SJCRH30 (cell line): ENCODE data around the gene SFXN2. TPM values are rescaled to one million over a fixed set of nuclear protein-coding genes. Genes with fewer than 3 reads are reported as not detected.
"Not testable (repeated sequence)": the region's sequence is repeated elsewhere in the genome, so short reads cannot be mapped to it uniquely, and the experiment has no call there.

ENCODE experiments used
- DNase-seq, 2 experiments: peaks; one replicate each; pipeline ENCODE4 v3.0.0-alpha.2; 2015 to 2020
- H3K27ac ChIP-seq: fragments of 250-450 bp; sonication (Bioruptor Pico); 2 replicates; pipeline ENCODE4 v1.5.1; 2020; ENCODE audit warnings: mild to moderate bottlenecking, moderate library complexity
- H3K27me3 ChIP-seq: fragments of 250-450 bp; sonication (Bioruptor Pico); 2 replicates; pipeline ENCODE4 v1.5.1; 2020; ENCODE audit warnings: mild to moderate bottlenecking, moderate library complexity
- H3K36me3 ChIP-seq: fragments of 250-450 bp; sonication (Bioruptor Pico); 2 replicates; pipeline ENCODE4 v1.5.1; 2020; ENCODE audit warnings: mild to moderate bottlenecking, moderate library complexity
- H3K4me1 ChIP-seq: fragments of 250-450 bp; sonication (Bioruptor Pico); 2 replicates; pipeline ENCODE4 v1.5.1; 2020; ENCODE audit warnings: mild to moderate bottlenecking, moderate library complexity
- H3K4me3 ChIP-seq: fragments of 250-450 bp; sonication (Bioruptor Pico); 2 replicates; pipeline ENCODE4 v1.5.1; 2020; ENCODE audit warnings: mild to moderate bottlenecking, moderate library complexity
- H3K9me3 ChIP-seq: fragments of 250-450 bp; sonication (Bioruptor Pico); replicated peaks from 2 replicates; pipeline ENCODE4 v1.5.1; 2020; ENCODE audit warnings: mild to moderate bottlenecking, moderate library complexity
- total RNA-seq: library from RNA; depleted of rRNA; stranded (reverse); fragments of >200 nt; shearing (Covaris generic); gene quantifications from 2 replicates; pipeline ENCODE4 v1.2.3, GENCODE V29; 2014

Gene SFXN2
- total RNA-seq, 1 experiment from 2014 or later = 14.4 TPM

GRCh38 chr10:102675666-102676533, 38.5 kb upstream of the SFXN2 start:
- H3K9me3 ChIP-seq = no peaks in the 10 kb centered on the region
- peak overlapping the region; percentile 28; the same call in 1 of the 2 replicates for H3K4me3 ChIP-seq
- H3K4me1 ChIP-seq = peaks cover 58% of the 10 kb centered on the region
- no peaks in the 10 kb centered on the region for H3K36me3 ChIP-seq
- DNase-seq = peak; percentile 66 to 70
- no peaks in the 10 kb centered on the region for H3K27me3 ChIP-seq
- H3K27ac ChIP-seq = peak overlapping the region; percentile 35; the same call in 1 of the 2 replicates

DNA sequence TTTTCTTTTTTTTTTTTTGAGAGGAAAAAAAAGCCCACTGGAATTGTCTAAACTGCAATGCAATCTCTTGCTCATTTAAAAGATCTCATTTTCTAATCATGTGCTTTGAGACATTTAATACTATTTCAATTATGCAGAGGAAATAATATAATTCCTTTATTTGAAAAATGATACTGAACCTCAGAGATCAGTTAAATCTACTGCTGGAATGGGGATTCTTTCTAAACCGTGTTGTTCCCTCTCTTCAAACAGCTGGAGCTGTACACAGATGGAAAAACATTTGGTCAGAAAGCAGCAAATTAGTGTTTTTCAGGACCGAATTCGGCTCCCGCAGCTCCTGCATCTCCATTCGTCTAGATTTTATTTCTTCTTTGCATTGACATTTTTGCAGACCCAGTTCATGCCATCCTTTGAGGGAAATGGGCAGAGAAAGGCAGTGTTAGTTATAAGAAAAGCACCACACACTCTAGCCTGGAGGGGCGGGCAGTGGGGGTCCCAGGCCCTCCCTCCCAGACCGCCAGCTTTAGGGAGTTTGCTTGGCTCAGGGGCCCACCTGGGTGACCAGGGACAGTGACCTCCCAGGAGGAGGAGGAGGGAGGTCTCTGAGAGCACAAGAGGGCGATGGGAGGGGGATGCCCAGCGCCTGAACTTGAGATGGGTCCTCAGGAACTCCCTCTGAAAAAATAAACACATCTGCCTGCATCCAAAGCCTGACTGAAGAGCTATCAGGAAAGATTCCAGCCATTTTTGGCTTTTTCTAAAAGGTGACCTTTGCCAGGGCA, 37.7 kb upstream of the SFXN2 start:
- Histone ChIP-seq H3K4me3 (peak overlapping the region; percentile 5; the same call in 1 of the 2 replicates), H3K4me1 (peaks cover 58% of the 10 kb centered on the region), H3K9me3 (no peaks in the 10 kb centered on the region), H3K36me3 (peaks cover 4% of the 10 kb centered on the region; the same call in 1 of the 2 replicates), H3K27me3 (no peaks in the 10 kb centered on the region), H3K27ac (peak overlapping the region; percentile 35)
- DNase-seq = no peak

DNA sequence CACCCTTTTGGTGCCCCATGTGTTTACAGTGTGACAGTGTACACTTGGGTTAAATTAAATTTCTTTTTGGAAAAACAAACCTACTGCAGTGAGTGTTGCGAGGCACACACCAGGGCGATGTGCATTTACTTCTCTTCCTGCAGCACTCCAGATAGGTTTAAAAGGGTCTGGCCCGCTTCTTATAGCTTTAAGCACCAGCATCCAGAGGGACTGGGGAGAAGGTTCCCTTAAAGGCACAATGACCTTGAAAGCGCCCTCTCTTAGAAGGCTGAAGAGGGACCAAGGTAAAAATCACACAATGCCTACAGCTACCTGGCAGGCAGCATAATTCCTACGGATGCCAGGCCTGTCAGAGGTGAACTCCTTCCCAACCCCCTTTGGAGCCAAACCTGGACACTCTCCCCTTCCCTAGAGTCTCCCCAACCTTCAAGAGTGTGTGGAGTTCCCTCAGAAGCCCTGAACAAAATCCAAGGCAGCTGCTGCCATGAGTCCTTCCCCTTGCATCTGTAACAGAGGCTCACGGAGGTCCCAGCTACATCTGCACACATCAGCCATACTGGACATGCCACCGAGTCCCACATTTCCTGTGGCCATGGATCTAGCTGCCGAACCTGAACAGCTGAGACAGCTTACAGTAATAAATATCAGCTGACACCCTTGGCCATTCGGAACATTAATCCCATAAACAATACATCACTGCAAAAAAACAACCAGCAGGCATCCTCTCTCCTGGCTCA, 36.9 kb upstream of the SFXN2 start:
- Histone ChIP-seq H3K4me1 (peaks cover 56% of the 10 kb centered on the region), H3K4me3 (no peak overlapping the region), H3K27me3 (no peaks in the 10 kb centered on the region), H3K27ac (peak overlapping the region; percentile 35), H3K9me3 (no peaks in the 10 kb centered on the region), H3K36me3 (peaks cover 8% of the 10 kb centered on the region; the same call in 1 of the 2 replicates)
- DNase-seq = peak in 1 of 2 experiments; percentile 55

DNA sequence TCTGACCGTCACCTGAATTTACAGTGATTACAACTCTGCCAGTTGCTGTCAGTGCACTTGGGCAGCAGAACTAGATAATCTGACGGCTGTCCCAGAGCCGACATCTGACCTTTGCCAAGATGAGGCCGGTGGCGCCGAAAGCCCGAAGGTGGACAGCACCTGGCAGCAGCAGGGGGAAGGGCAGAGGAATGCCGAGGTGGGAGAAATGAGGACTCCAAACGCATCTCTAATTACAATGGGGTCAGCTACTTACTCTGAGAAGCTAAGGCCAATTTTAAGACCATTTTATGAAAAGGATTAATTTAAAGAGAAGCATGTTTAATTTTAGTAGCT, 36.4 kb upstream of the SFXN2 start:
- Histone ChIP-seq H3K4me3 (no peak overlapping the region), H3K27me3 (no peaks in the 10 kb centered on the region), H3K27ac (peak overlapping the region; percentile 35; the same call in 1 of the 2 replicates), H3K4me1 (peaks cover 54% of the 10 kb centered on the region), H3K36me3 (peaks cover 11% of the 10 kb centered on the region; the same call in 1 of the 2 replicates), H3K9me3 (no peaks in the 10 kb centered on the region)
- no peak for DNase-seq

DNA sequence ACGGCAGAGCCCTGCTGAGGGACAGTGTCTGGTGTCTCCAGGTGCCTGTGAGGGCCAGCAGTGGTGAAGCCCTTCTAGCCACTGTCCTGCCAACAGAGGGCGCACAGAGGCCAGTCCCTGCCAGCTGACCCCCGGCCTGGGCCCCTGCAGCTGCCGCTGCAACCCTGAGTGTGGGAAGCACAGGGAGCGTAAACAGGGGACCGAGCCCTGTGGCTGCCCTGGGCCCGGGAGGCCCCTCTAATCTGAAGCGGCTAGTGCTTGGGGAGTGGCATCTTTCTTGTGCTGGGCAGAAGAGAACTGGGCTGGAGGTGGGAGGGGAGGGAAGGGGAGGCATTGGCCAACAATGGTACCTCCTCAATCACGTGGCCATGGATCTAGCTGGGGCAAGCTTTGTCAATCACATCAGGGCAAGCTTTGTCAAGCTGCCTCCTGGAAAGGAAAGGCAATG, 35.6 kb upstream of the SFXN2 start:
- peaks cover 11% of the 10 kb centered on the region; the same call in 1 of the 2 replicates for H3K36me3 ChIP-seq
- H3K9me3 ChIP-seq = no peaks in the 10 kb centered on the region
- peak overlapping the region; percentile 38 for H3K27ac ChIP-seq
- H3K27me3 ChIP-seq = no peaks in the 10 kb centered on the region
- H3K4me3 ChIP-seq = no peak overlapping the region
- DNase-seq = peak; percentile 96 to 97
- H3K4me1 ChIP-seq = peaks cover 47% of the 10 kb centered on the region

- H3K4me1 ChIP-seq = peaks cover 46% of the 10 kb centered on the region
- H3K36me3 ChIP-seq = peaks cover 11% of the 10 kb centered on the region; the same call in 1 of the 2 replicates
- DNase-seq = no peak
- no peak overlapping the region; the same call in 1 of the 2 replicates for H3K27ac ChIP-seq
- no peaks in the 10 kb centered on the region for H3K27me3 ChIP-seq
- H3K4me3 ChIP-seq = no peak overlapping the region
- no peaks in the 10 kb centered on the region for H3K9me3 ChIP-seq
These were observed 34.8 kb upstream of the SFXN2 start for GRCh38 chr10:102679596-102679995.

GRCh38 chr10:102681696-102682095, 32.7 kb upstream of the SFXN2 start:
- Histone ChIP-seq H3K9me3 (no peaks in the 10 kb centered on the region), H3K4me3 (no peak overlapping the region), H3K27me3 (no peaks in the 10 kb centered on the region), H3K4me1 (peaks cover 30% of the 10 kb centered on the region), H3K36me3 (peaks cover 18% of the 10 kb centered on the region; the same call in 1 of the 2 replicates), H3K27ac (no peak overlapping the region)
- no peak for DNase-seq

DNA sequence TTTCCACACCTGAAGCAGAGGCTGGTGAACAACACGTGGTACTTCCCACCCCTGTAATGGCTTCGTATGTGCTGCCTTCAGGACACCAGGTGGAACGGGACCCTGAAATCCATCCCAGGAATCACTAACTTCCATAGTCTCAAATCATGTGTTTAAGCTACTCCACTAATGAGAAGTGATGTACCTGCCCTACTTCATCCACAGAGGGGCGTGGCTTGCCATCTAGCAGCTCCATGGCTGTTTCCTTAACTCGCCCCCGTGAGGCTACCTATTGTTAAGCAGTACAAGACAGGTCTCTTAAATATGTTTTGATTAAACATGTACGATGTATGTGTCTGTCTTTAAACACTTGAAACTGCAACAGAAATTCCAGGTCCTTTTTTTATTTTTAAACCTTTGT, 32.0 kb upstream of the SFXN2 start:
- H3K27ac ChIP-seq = no peak overlapping the region
- H3K4me3 ChIP-seq = no peak overlapping the region
- DNase-seq = no peak
- H3K27me3 ChIP-seq = no peaks in the 10 kb centered on the region
- peaks cover 18% of the 10 kb centered on the region; the same call in 1 of the 2 replicates for H3K36me3 ChIP-seq
- no peaks in the 10 kb centered on the region for H3K9me3 ChIP-seq
- peaks cover 23% of the 10 kb centered on the region for H3K4me1 ChIP-seq

- peaks cover 18% of the 10 kb centered on the region; the same call in 1 of the 2 replicates for H3K36me3 ChIP-seq
- H3K27ac ChIP-seq = no peak overlapping the region
- peaks cover 17% of the 10 kb centered on the region for H3K4me1 ChIP-seq
- no peaks in the 10 kb centered on the region for H3K9me3 ChIP-seq
- DNase-seq = no peak
- no peaks in the 10 kb centered on the region for H3K27me3 ChIP-seq
- H3K4me3 ChIP-seq = no peak overlapping the region
These were observed 31.5 kb upstream of the SFXN2 start for GRCh38 chr10:102682981-102683380.

- H3K9me3 ChIP-seq = no peaks in the 10 kb centered on the region
- DNase-seq = no peak
- H3K36me3 ChIP-seq = peaks cover 18% of the 10 kb centered on the region
- H3K27ac ChIP-seq = no peak overlapping the region
- no peaks in the 10 kb centered on the region for H3K27me3 ChIP-seq
- H3K4me3 ChIP-seq = no peak overlapping the region
- H3K4me1 ChIP-seq = peaks cover 9% of the 10 kb centered on the region
These were observed 30.7 kb upstream of the SFXN2 start for GRCh38 chr10:102683736-102684135.

- no peak for DNase-seq
- H3K27me3 ChIP-seq = no peaks in the 10 kb centered on the region
- H3K4me1 ChIP-seq = no peaks in the 10 kb centered on the region
- no peaks in the 10 kb centered on the region for H3K9me3 ChIP-seq
- no peak overlapping the region for H3K4me3 ChIP-seq
- peaks cover 22% of the 10 kb centered on the region for H3K36me3 ChIP-seq
- H3K27ac ChIP-seq = no peak overlapping the region
These were observed 23.0 kb upstream of the SFXN2 start for GRCh38 chr10:102691285-102692066.

- not testable (repeated sequence) for H3K9me3 ChIP-seq, H3K27me3 ChIP-seq, H3K4me3 ChIP-seq, H3K4me1 ChIP-seq, DNase-seq, H3K27ac ChIP-seq
- peaks cover 44% of the 10 kb centered on the region for H3K36me3 ChIP-seq
These were observed 19.0 kb upstream of the SFXN2 start for GRCh38 chr10:102695401-102695800.

GRCh38 chr10:102696736-102697135, 17.7 kb upstream of the SFXN2 start:
- Histone ChIP-seq H3K9me3 (no peaks in the 10 kb centered on the region), H3K36me3 (peaks cover 44% of the 10 kb centered on the region), H3K27me3 (no peaks in the 10 kb centered on the region), H3K4me1 (no peaks in the 10 kb centered on the region), H3K27ac (no peak overlapping the region), H3K4me3 (no peak overlapping the region)
- no peak for DNase-seq

GRCh38 chr10:102698894-102699293, 15.5 kb upstream of the SFXN2 start:
- no peaks in the 10 kb centered on the region for H3K4me1 ChIP-seq
- H3K36me3 ChIP-seq = peaks cover 42% of the 10 kb centered on the region
- H3K4me3 ChIP-seq = no peak overlapping the region
- no peaks in the 10 kb centered on the region for H3K9me3 ChIP-seq
- H3K27me3 ChIP-seq = no peaks in the 10 kb centered on the region
- no peak for DNase-seq
- H3K27ac ChIP-seq = no peak overlapping the region
